Hepatocyte (in vitro differentiated cells): ENCODE data around the gene CAPN12. TPM values are rescaled to one million over a fixed set of nuclear protein-coding genes. Genes with fewer than 3 reads are reported as not detected.
A peak's percentile ranks its signal among the peaks of the same experiment; 100 is the strongest.

Experiments used
- DNase-seq: peaks from one replicate; pipeline ENCODE4 v3.0.0-alpha.2; 2016; ENCODE audit warnings: low spot score
- H2AFZ ChIP-seq: fragments of 200-600 bp; sonication (generic); 2 replicates; pipeline ENCODE4 v1.6.0; 2016; ENCODE audit warnings: antibody characterized with exemption, mild to moderate bottlenecking
- H3K27ac ChIP-seq: fragments of 200-600 bp; sonication (generic); 2 replicates; pipeline ENCODE4 v1.5.1; 2016; ENCODE audit warnings: mild to moderate bottlenecking
- H3K27me3 ChIP-seq: fragments of 200-600 bp; sonication (generic); 2 replicates; pipeline ENCODE4 v1.6.1; 2016
- H3K36me3 ChIP-seq: fragments of 200-600 bp; sonication (generic); replicated peaks from 2 replicates; pipeline ENCODE4 v1.5.1; 2016; ENCODE audit warnings: low read depth; ENCODE audit not compliant: insufficient read depth
- H3K4me1 ChIP-seq: fragments of 200-600 bp; sonication (generic); 2 replicates; pipeline ENCODE4 v1.5.1; 2016; ENCODE audit warnings: mild to moderate bottlenecking, moderate library complexity; ENCODE audit not compliant: insufficient read depth
- H3K4me2 ChIP-seq: fragments of 200-600 bp; sonication (generic); 2 replicates; pipeline ENCODE4 v1.6.0; 2016
- H3K4me3 ChIP-seq: fragments of 200-600 bp; sonication (generic); 2 replicates; pipeline ENCODE4 v1.5.1; 2016; ENCODE audit warnings: mild to moderate bottlenecking
- H3K79me2 ChIP-seq: fragments of 200-600 bp; sonication (generic); 2 replicates; pipeline ENCODE4 v1.6.0; 2017; ENCODE audit warnings: mild to moderate bottlenecking
- H3K9me2 ChIP-seq: fragments of 200-600 bp; sonication (generic); replicated peaks from 2 replicates; pipeline ENCODE4 v1.6.0; 2017; ENCODE audit warnings: mild to moderate bottlenecking; ENCODE audit not compliant: insufficient read depth
- H3K9me3 ChIP-seq: fragments of 200-600 bp; sonication (generic); 2 replicates; pipeline ENCODE4 v1.5.1; 2016; ENCODE audit warnings: low read depth, mild to moderate bottlenecking
- H4K20me1 ChIP-seq: fragments of 200-600 bp; sonication (generic); 2 replicates; pipeline ENCODE4 v1.6.0; 2016; ENCODE audit warnings: mild to moderate bottlenecking; ENCODE audit not compliant: insufficient read depth, poor library complexity, severe bottlenecking
- CTCF ChIP-seq: fragments of 200-600 bp; sonication (generic); IDR thresholded peaks from 2 replicates; pipeline ENCODE4 v1.5.1; 2016; ENCODE audit warnings: antibody characterized with exemption, mild to moderate bottlenecking; ENCODE audit not compliant: poor library complexity
- EZH2 ChIP-seq: fragments of 200-600 bp; sonication (generic); IDR thresholded peaks from 2 replicates; pipeline ENCODE4 v1.6.1; 2016; ENCODE audit warnings: antibody characterized with exemption, mild to moderate bottlenecking, borderline replicate concordance
- EZH2phosphoT487 ChIP-seq: fragments of 200-600 bp; sonication (generic); IDR thresholded peaks from one replicate; pipeline ENCODE4 v1.6.1; 2018; ENCODE audit warnings: antibody characterized with exemption, mild to moderate bottlenecking, low read depth, moderate library complexity; ENCODE audit not compliant: unreplicated experiment, severe bottlenecking
- WGBS: methylation state at CpG from one replicate; pipeline ENCODE4 v1.1.6; 2016; ENCODE audit warnings: low lambda C conversion rate; ENCODE audit errors: missing lambda C conversion rate; 5-methylcytosine and 5-hydroxymethylcytosine counted together
- polyA plus RNA-seq: library from polyadenylated mRNA; unstranded; fragments of >200 nt; fragmentation: Nextera tagmentation; extraction: Ambion mirVana; gene quantifications from 2 replicates; pipeline ENCODE4 v1.2.1, GENCODE V29; 2016
- total RNA-seq: library from RNA; depleted of rRNA; stranded (reverse); fragments of >200 nt; gene quantifications from 2 replicates; pipeline ENCODE4 v1.2.3, GENCODE V29; 2014

The CAPN12 gene
- total and polyA plus RNA-seq, 2 experiments from 2014 or later: 24.3 to 26.6 TPM

GRCh38 chr19:38686530-38686888 is 57.8 kb downstream of the CAPN12 start:
- 82% methylated on average over 5 of the region's 5 CpGs for WGBS
- Histone ChIP-seq H4K20me1 (no peaks in the 10 kb centered on the region), H3K9me3 (no peaks in the 10 kb centered on the region), H3K79me2 (peaks cover 80% of the 10 kb centered on the region), H3K9me2 (no peaks in the 10 kb centered on the region), H3K4me3 (no peak overlapping the region), H2AFZ (no peak overlapping the region), H3K36me3 (no peaks in the 10 kb centered on the region), H3K27ac (peak overlapping the region; percentile 97), H3K4me2 (peak overlapping the region; percentile 64), H3K4me1 (peaks cover 53% of the 10 kb centered on the region), H3K27me3 (no peaks in the 10 kb centered on the region)
- no peak for TF ChIP-seq EZH2
- no peak for TF ChIP-seq EZH2phosphoT487
- TF ChIP-seq CTCF: no peak
- no peak for DNase-seq

GRCh38 chr19:38685666-38686529 is 58.4 kb downstream of the CAPN12 start:
- Histone ChIP-seq H3K79me2 (peaks cover 80% of the 10 kb centered on the region), H2AFZ (no peak overlapping the region), H3K9me3 (no peaks in the 10 kb centered on the region), H3K4me2 (peak overlapping the region; percentile 64), H3K9me2 (no peaks in the 10 kb centered on the region), H3K36me3 (no peaks in the 10 kb centered on the region), H3K27ac (peak overlapping the region; percentile 97), H4K20me1 (no peaks in the 10 kb centered on the region), H3K4me3 (no peak overlapping the region), H3K27me3 (no peaks in the 10 kb centered on the region), H3K4me1 (peaks cover 51% of the 10 kb centered on the region)
- DNase-seq: peak; percentile 65
- 16% methylated on average over 10 of the region's 10 CpGs for WGBS
- TF ChIP-seq CTCF: peak; percentile 22
- TF ChIP-seq EZH2phosphoT487: no peak

GRCh38 chr19:38684862-38685665 is 59.2 kb downstream of the CAPN12 start:
- H3K36me3 ChIP-seq: no peaks in the 10 kb centered on the region
- H3K4me1 ChIP-seq: peaks cover 58% of the 10 kb centered on the region
- peak overlapping the region; percentile 64 for H3K4me2 ChIP-seq
- H3K9me2 ChIP-seq: no peaks in the 10 kb centered on the region
- WGBS: 73% methylated on average over 15 of the region's 15 CpGs
- no peak for DNase-seq
- no peak overlapping the region for H2AFZ ChIP-seq
- TF ChIP-seq EZH2phosphoT487 (no peak), CTCF (no peak), EZH2 (no peak)
- peak overlapping the region; percentile 97 for H3K27ac ChIP-seq
- no peaks in the 10 kb centered on the region for H4K20me1 ChIP-seq
- no peaks in the 10 kb centered on the region for H3K9me3 ChIP-seq
- H3K4me3 ChIP-seq: no peak overlapping the region
- no peaks in the 10 kb centered on the region for H3K27me3 ChIP-seq
- peaks cover 80% of the 10 kb centered on the region for H3K79me2 ChIP-seq
